ENCODE measurements around the gene AP3M1.
"Not testable (repeated sequence)": the region's sequence is repeated elsewhere in the genome, so short reads cannot be mapped to it uniquely, and the experiment has no call there.

AP3M1 gene, protein sequence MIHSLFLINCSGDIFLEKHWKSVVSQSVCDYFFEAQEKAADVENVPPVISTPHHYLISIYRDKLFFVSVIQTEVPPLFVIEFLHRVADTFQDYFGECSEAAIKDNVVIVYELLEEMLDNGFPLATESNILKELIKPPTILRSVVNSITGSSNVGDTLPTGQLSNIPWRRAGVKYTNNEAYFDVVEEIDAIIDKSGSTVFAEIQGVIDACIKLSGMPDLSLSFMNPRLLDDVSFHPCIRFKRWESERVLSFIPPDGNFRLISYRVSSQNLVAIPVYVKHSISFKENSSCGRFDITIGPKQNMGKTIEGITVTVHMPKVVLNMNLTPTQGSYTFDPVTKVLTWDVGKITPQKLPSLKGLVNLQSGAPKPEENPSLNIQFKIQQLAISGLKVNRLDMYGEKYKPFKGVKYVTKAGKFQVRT

DNA sequence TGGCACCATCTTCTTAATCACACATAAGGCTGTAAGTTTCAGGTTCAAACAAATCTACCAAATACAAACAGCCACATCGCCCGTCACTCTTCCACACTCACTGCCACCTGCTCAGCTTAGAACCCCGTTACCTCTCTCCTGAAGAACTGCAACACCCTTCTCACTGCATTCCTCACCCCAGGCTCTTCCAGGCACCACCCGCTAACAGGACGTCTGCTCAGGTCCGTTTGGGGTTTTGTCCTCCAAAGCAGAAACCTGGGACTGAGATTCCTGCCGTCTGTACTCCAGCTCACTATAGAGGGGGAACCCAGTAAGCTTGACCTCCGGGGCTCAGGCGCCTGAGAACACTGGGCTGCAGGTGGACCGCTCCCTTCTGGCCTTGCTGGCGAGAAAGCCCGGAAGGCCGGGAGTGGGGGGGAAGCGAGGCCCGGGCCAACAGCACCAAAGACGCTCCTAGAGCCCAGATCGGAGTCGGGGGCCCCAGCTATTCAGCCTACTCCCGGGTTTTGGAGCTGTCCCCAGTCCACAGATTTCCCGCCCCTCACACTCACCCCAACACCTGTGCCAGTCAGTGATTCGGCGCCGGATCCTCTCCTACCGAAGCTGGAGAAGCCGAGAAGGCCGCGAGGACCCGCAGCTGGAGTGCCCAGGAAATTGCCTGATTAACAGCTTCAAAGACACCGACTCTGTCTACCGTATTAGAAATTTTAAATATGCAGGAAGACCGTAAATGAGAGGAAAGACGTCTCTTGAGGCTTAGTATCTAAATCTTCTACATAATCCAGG lies at the start of gene AP3M1:
AP3M1 (minus strand) TSS at position 625 of the 786 bp plus-strand sequence. CDS start 12,449 bp downstream, outside the sequence.
- DNase-seq (ENCODE audit: low read depth): peak; percentile 73

DNA sequence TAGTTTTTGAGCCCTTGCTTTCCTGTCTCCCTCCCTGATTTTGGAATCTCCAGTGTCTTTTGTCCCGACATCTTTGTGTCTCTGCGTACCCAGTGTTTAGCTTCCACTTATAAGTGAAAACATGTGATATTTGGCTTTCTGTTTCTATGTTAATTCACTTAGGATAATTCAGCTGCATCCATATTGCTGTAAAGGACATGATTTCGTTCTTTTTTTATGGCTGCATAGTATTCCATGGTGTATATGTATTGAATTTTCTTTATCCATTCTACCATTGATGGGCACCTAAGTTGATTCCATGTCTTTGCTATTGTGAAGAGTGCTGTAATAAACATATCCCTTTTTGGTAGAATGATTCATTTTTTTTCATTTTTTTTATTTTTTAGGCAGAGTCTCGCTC lies 48.7 kb upstream of the AP3M1 start:
- no peak for DNase-seq (ENCODE audit: low read depth)

DNA sequence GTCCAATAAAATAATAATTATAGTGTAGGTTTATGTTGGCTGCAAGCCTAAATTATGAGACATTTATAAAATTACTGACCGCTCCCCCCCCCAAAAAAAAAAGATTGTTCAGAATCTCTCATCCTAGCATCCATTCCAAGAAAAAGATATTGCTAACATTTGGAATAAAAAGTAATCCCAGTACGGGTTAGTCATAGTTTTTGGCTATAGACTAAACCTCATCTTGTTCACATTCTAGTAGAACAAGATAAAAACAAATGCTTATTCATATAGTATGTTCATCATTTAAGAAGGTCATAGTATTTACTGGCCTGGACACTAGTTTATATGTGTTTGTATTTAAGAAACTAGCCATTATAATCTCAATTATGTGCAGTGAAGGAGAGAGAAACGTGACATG lies 44.4 kb upstream of the AP3M1 start:
- no peak for DNase-seq (ENCODE audit: low read depth)

DNA sequence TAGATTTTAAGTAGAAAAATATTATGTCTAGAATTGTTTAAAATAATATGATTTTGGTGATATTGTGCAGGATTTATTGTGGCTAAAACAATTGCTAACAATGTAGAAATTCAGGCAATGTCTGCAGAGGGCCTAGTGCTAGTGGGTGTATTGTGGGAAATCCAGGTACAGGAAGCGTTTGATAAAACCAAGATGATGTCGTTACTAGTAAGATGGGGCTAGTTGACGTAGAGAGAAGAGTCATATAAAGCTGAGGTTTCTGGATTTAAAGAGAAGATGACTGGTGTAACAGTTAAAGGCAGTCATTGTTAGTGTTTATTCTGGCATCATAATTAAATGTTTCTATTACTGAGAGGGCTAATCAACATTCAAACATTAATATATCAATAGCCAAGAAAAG lies 43.9 kb upstream of the AP3M1 start:
- DNase-seq (ENCODE audit: low read depth): no peak

DNA sequence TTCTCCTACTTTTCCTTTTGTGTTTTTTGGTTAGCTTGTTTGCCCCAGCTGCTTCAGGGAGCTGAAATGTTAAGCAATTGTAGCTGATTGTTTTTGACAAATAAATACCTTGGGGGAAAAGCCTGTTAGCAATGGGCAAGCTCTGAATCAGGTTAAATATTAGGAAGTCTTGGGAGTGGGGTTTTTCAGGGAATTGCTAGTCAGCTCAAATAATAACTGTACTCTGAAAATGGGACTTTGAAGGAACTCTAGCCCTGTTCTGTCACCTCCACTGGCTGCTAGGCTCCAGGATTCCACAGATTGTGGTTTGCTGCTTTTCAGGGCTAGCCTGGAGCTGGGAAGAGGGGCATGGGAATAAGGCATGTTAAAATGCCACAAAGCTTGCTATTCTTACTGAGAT lies 39.9 kb upstream of the AP3M1 start:
- no peak for DNase-seq (ENCODE audit: low read depth)

DNA sequence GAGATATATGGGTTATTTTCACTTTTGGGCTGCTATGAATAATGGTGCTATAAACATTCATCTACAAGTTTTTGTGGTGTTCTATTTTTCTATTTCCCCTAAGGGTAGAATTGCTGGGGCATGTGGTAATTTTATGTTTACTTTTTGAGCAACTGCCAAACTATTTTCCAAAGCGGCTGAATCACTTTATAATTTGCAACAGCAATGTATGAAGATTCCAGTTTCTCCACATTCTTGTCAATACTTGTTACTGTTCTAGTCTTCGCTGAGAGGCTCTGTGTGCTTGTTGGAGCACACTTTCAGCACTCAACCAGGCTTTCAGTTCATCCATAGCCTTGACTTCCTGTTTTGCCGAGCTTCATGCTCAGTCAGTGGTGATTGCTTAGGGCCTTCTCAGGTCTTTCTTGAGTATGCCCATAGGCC lies 39.4 kb upstream of the AP3M1 start:
- no peak for DNase-seq (ENCODE audit: low read depth)

DNA sequence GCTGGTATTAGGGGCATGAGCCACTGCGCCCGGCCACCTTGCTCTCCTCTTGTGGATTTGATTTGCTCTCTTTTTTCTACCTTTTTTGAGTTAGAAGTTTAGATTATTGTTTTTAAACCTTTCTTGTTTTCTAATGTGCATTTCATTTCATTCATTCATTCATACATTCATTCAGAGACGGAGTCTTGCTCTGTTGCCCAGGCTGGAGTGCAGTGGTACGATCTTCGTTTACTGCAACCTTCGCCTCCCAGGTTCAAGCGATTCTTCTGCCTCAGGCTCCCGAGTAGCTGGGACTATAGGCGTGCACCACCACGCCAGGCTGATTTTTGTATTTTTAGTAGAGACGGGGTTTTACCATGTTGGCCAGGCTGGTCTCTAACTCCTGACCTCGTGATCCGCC lies 38.0 kb upstream of the AP3M1 start:
- not testable (repeated sequence) for DNase-seq (ENCODE audit: low read depth)

DNA sequence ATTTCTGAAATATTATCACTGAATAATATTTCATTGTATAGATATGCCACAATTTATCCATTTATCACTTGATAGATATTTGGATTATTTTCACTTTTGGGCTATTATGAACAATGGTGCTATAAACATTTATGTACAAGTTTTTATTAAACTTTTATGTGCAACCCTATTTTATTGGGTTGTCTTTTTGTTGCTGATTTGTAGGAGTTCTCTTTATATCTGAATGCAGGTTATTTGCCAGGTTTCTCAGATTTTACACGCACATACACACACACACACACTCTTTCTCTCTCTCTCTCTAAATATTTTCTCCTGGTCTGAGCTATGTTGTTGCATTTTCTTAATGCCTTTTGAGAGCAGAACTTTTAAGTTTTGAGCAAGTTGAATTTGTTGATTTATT lies 36.6 kb upstream of the AP3M1 start:
- no peak for DNase-seq (ENCODE audit: low read depth)

DNA sequence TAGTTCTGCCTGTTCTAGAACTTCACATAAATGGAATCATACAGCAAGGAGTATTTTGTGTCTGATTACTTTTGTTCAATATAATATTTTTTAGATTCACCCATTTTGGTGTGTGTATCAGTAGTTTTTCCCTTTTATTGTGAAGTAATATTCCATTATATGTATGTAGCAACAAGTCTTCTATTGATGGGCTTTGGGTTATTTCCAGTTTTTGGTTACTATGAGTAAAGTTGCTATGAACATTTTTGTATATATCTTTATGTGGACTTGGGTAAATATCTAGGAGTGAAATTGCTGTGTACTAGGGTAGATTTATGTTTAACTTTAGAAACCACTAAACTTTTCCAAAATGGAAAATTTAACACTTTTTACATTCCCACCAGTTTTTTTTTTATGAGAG lies 36.0 kb upstream of the AP3M1 start:
- no peak for DNase-seq (ENCODE audit: low read depth)

DNA sequence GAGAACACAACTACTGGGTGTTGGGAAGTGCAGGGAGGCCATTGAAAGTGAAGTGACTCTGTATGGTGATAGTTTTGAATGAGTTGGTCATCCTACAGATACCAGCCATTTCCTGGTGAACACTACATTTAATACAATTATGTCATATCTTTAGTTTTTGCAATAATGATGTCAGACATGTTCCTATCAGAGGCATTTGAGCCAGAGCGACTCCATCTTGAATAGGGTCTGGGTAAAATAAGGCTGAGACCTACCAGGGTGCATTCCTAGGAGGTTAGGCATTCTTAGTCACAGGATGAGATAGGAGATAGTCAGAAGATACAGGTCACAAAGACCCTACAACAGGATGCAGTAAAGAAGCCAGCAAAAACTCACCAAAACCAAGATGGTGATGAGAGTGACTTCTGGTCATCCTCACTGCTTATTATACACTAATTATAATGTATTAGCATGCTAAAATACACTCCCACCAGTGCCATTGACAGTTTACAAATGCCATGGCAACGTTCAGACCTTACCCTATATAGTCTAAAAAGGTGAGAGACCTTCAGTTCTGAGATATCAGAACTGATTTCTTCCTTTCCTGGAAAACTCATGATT lies 28.6 kb upstream of the AP3M1 start:
- no peak for DNase-seq (ENCODE audit: low read depth)

DNA sequence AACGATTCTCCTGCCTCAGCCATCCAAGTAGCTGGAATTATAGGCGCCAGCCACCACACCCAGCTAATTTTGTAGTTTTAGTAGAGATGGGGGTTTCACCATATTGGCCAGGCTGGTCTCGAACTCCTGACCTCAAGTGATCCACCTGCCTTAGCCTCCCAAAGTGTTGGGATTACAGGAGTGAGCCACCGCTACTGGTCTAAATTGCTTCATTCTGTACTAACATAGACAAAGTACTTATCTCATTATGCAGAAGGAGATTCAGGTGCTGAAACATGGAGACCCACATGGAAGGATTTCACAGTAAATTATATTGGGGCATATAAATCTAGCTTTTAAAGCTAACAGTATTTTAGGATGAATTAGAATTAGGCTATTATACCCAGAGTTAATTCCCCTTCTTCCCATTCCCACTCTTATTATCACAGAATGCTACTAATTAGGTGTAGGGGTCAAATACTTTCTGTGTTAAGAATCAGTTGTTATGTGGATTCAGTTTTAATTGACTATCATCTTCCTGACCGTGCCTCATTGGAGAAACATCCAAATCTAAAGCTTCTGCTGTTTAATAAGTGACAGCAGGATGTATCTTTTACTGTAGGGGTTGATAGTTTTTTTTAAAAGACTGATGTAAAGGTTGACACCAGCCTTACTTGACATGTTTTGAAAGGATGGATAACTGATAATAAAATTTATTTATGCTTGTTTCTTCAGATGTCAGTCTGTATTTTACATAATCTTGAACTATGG lies 27.6 kb upstream of the AP3M1 start:
- no peak for DNase-seq (ENCODE audit: low read depth)

DNA sequence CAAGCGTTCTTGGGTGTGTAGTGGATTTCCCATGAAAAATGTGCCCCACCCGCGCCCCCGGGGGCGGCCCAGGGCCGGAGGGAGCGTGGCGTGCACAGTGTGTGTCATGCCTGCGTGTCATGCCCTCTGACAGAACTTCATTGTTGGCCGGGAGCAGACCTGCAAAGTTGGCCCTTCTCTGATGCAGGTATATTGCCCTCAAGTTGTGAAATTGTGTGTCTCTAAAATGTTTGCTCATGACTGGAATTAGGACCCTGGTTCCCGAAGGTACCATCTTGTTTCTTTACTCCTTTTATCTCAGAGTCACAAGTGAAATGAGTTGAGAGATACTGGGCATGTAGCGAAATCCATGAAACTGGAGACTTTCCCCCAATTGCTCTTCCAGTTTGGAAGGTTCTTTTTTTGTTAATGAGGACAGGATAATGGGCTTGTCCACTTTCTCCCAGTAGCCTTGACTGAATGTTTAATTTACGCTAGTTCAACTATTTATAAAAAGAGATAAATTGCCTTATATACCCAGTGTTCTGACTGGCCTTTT lies 26.6 kb upstream of the AP3M1 start:
- peak; percentile 55 for DNase-seq (ENCODE audit: low read depth)

DNA sequence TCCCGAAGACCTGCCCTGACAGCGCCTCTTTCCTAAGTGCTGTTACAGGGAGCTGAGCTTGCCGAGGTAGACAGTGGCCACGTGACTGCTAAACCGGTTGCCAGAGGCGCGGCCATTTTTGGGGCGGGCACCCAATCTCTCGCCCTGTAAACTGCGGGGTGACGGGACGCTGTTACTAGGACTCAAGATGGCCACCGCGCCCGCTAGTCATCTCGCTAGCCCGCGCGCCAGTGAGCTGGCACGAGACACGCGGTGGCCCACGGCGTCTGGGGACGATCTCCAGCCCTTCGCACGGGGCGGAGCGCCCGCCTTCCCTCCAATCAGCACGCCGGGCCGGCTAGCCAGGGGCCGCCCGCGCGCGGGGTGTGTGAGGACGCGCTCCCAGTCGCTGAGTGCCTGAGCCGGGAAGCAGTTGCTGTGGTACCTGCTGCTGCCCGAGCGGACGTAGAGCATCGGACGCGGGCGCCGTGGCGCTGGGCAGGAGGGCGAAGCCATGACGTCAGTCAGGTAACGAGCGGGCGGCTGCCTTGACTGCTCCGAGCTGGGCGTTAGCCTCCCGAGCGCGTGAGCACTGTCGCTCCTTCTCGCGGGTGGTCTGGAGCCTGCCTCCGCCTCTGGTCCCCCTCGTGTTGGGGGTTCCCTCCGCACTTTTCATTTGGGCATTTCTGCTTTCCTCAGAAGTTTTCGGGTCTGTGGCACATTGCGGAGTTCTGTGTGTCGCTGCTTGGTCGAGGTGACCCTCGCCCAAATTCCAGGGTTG lies 25.9 kb upstream of the AP3M1 start:
- DNase-seq (ENCODE audit: low read depth): peak; percentile 93

DNA sequence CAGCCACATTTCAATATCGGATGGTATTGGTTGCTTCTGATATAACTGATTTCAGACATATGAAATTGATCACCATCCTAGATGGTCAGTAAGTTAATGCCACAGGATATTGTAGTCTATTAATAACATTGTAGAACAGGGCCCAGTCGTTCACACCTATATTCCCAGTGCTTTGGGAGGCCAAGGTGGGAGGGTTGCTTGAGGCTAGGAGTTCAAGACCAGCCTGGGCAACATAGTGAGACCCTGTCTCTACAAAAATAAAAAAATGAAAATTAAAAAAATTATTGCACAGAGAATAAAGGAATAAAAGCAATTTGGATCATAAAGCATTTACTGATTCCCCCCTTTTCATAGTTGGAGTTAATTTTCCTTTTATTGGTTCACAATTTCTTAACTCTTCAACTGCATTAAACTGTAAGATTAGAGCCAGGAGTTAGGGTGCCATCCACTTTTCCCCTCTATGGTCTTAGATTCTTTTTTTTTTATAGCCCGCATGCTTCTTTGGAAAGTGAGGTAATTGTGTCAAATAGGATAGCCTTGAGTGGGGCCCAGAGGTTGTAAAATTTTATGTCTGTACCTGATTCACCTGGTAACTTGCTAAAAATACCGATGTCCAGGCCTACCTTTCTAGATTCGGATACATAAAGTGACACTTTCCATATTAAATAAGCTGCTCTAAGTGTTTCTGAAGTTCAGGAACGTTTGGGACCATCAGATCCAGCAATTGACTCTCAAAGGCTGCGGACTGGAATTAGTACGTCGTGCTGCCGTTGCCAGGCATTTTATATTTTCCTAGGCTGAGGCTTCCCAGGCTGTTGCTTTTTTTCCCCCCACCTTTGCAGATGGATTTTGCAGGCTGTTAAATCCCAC lies 25.1 kb upstream of the AP3M1 start:
- DNase-seq (ENCODE audit: low read depth): no peak

DNA sequence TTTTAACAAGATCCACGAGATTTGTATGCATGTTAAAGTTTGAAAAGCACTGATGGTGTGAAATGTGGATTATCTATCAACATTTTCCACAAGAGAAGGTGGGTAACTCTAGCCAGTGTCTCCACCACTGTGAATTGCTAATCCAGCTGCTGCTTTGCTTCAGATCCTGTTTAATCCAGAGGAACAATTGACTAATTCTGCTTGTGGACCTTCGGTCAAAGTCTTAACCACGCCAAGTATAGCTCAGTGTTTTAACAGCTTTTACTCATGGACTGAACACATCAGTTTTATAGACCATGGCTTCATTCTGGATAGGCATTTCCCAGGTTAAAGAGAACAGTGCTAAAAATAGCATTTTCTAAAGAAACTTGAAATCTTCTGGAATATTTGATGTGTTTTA lies 23.9 kb upstream of the AP3M1 start:
- no peak for DNase-seq (ENCODE audit: low read depth)

DNA sequence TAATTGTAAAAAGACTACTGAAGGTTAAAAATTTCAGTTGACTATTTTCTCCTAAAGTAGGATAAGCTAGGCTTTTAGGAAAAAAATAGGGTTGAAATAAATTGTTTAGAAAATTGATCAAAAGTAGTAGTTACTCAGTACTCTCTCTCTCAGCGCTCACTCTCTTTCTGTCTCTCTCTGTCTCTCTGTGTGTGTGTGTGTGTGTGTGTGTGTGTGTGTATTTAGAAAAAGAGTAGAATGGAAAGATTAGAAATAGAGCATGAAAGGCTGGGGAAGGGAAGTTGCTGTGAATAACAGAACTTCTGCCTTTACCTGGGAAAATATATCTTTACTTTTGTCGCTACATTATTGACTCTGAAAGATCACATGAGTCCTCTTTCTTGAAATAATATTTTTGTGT lies 21.0 kb upstream of the AP3M1 start:
- no peak for DNase-seq (ENCODE audit: low read depth)

DNA sequence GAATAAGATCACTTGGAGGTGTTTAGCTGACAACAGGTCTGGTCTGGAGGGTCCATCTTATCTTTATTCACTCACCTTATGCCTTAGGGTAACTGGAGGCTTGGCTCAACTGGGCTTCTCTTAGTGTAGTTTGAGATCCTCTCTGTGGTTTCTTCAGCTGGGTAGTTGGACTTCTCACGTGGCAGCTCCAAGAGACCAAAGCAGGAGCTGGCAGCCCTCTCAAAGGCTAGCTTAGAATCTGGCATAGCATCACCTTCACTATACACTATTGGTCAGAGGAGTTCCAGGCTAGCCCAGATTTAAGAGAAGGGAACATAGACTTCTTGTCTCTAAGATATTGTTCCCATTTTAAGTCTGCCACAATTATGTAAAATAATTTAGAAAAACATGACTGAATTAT lies 16.8 kb upstream of the AP3M1 start:
- no peak for DNase-seq (ENCODE audit: low read depth)

DNA sequence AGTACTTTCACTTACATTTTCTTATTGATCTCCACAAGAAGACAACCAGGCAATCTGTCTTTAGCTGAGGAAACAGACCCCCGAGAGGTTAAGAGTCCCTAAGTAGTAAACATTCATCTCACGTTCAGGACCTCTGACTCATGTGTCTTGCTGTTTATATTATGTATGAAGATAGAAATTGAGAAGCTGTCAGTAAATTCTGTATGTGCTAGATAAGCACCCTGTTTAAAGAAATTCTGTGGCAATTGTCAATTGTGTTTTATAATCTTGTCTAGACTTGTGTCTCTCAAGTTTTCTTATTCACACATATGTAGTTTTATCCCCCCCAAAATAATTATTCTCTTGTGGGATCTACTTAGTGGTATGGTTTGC lies 14.9 kb upstream of the AP3M1 start:
- no peak for DNase-seq (ENCODE audit: low read depth)

DNA sequence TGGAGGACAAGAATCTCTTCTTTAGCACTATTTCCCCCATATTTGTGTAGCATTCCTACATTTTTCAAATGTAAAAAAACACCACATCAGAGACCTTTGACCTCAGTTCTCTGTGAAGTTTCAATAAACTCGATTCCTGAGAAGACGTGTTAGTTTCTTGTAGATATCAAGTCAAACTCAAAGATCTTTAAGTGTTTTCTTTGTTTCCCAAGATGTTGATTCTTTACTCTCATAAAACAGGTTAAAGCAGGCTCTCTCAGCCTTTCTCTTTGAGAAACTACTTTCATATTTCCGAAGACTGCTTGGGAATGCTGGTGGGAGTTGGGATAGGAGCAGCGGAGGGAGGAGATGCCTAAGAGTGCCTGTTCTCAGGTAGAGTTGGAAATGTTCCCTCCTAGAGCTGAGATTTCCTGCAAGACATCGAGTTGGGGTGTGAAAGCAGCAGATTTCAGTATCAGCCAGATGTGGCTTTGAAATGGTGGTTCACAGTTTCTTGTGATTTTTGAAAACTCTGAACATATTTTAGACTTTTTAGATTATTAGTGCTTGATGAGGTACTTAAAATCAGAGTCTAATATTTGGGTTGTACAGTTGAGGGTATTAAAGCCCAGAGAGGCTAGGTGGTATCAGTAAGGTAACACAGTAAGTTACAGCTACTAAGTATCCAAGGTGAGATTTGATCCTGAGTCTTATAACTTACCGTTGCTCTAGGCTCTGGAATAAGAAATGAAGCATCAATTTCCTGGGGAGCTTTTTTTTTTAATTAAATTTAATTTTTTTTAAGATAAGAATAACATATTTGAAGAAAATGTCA lies 14.3 kb upstream of the AP3M1 start:
- no peak for DNase-seq (ENCODE audit: low read depth)

Data from stimulated activated CD4-positive, alpha-beta T cell treated with anti-CD3 and anti-CD28 coated beads, Interleukin-2, amount 100 ng/mL, for 4 hours (primary cell).